GM20431 (cell line): ENCODE measurements around the gene RTN3.

Source experiments
- in situ Hi-C: fragments of 300-500 bp; cut with MseI, MboI; formaldehyde crosslinking; loops from one replicate; pipeline ENCODE4 v1.15.0; 2020; ENCODE audit warnings: low sequenced_read_pairs; ENCODE audit not compliant: unreplicated experiment

Gene RTN3

DNA sequence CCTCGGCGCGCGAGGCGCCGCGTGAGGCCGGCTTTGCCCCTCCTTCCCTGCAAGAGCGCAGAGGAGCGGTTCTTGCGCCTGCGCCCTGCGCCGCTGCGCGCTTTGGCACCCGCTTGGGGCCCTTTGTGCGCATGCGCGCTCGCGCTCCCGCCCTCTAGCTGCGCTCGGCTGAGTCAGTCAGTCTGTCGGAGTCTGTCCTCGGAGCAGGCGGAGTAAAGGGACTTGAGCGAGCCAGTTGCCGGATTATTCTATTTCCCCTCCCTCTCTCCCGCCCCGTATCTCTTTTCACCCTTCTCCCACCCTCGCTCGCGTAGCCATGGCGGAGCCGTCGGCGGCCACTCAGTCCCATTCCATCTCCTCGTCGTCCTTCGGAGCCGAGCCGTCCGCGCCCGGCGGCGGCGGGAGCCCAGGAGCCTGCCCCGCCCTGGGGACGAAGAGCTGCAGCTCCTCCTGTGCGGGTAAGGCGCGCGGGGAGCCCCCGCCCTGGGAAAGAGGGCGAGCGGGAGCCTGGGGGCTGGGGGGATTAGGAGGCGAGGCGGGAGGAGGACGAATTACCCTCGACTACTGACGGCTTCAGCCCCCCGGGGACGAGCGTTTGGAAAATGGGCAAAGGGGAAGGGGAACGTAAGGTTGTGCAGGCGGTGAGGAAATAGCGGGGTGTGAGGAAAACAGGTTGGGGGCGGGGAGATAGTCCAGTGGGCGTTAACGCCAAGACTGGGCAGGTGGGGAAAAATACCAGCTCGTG, at the start of gene RTN3:
RTN3 (plus strand) TSS at position 180 of the 745 bp plus-strand sequence; CDS start at position 317, 137 bp downstream.
- in situ Hi-C loops, result no loop called here

DNA sequence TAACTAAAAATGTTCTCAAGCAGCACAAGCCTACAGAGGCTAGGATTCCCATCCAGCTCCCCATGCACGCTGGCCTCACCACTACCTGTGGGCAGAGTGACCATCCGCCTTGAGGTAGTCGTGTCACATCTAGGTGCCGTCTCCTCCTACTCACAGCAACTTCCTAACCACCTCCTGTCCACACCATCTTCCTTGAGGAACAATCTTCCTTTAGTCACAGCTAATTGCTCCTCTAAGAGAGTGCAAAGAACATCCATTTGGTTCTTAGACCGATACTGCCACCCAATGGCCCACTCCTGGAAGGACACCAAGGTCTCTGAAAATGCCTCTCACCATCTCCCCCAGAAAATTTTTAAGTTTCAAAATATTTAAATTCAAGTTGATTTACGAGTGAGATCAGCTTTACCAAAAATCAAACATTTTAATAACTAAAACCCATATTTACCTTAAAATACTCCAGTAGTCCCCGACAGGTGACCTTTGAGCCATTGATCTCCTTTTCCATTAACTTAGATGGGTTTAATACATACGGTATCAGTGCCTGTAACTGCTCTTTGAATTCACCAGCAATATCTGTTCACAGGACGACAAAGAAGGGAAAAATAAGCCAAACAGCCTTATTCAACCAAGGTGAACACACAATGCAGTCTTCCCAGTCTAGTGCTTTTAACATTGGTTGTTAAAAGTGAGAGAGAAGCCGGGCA, 45.4 kb upstream of the RTN3 start:
- in situ Hi-C loops, result loop anchor here (10.0 kb wide), 1 partner anchor 161 kb away; no protein-coding TSS in a partner anchor

- in situ Hi-C loops, result loop anchor here (10.0 kb wide), 1 partner anchor 164 kb away; no protein-coding TSS in a partner anchor
Measured at GRCh38 chr11:63638436-63638835, 42.9 kb upstream of the RTN3 start.

DNA sequence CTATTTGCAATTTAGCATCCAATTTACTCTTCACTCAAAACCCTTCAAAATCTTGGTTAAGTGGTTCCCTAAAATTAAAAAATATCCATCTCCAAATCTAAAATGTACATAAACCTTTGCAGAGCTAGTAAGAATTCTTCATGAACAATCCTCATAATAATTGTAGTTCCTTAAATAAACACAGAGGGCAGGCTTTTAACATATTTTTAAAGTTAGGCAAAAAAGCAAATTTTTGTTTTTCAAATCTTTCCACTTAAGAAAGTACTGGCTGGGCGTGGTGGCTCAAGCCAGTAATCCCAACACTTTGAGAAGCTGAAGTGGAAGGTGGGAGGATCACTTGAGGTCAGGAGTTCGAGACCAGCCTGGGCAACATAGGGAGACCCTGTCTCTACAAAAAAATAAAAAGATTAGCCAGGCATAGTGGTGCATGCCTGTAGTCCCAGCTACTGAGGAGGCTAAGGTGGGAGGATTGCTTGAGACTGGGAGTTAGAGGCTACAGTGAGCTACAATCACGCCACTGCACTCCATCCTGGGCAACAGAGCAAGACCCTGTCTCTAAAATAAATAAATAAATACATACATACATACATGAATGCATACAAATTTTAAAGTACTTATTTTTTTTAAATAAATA, 42.0 kb upstream of the RTN3 start:
- in situ Hi-C loops, result loop anchor here (10.0 kb wide), 1 partner anchor 165 kb away; no protein-coding TSS in a partner anchor

- in situ Hi-C loops, result no loop called here
Measured at GRCh38 chr11:63641727-63642126, 39.6 kb upstream of the RTN3 start.

DNA sequence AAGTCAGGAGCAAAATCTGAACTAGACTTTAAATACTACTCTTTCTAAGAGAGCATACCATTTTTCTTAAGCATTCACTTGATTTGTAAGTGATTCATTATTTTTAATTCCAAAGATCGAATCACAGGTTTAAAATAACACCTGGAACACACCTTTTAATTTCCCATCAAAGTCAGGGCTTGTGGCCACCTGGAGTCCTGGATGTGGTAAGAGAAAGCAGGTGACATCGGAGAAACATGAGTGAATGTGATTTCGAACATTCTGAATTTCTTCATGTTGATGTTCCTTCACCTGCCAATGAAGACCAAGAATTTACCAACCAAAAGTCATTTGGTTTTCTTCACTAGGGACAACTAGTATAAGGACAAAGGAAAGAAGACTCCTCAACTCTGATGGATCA, 38.1 kb upstream of the RTN3 start:
- in situ Hi-C loops, result no loop called here

DNA sequence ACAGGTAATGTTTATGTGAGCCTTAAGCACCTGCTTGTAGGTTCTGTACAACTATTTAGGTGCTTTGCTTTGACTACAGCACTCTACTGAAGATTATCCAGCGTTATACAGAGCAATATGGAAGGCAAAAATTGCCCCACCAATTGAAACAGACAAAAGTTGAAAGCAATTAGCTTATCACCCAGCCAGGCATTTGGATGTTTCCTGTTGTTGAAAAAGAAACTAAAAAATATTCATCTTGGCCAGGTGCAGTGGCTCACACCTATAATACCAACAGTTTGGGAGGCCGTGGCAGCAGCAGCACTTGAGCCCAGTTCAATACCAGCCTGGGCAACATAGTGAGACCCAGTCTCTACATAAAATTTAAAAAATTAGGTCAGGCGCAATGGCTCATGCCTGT, 28.6 kb upstream of the RTN3 start:
- in situ Hi-C loops, result no loop called here

DNA sequence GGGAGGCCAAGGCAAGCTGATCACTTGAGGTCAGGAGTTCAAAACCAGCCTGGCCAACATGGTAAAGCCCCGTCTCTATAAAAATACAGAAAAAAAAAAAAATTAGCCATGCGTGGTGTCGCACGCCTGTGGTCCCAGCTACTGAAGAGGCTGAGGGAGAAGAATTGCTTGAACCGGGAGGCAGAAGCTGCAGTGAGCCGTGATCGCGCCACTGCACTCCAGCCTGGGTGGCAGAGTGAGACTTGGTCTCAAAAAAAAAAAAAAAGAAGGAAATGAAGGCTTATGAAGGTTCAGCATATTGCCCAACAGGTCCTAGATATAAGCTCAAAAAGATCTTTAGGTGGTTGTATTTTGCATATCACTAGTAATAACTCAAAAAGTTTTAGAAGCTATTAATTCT, 20.3 kb upstream of the RTN3 start:
- in situ Hi-C loops, result no loop called here

DNA sequence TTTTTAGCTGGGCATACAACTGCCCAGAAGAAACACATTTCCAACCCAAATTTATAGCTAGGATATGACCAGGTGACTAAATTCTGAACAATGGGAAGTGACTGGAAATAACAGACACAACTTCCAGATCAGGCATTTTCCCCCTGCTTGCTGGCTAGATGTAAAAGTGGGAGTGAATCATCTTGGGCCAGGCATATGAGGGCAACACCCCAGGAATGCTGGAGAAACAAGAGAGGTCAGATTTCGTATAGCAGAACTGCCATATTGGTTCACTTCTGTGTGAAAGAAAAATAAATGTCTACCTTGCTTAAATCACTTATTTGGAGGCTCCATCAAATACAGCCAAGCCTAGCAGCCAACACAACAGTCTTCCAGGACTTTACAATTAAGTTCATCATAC, 17.5 kb upstream of the RTN3 start:
- in situ Hi-C loops, result no loop called here

- in situ Hi-C loops, result no loop called here
Measured at GRCh38 chr11:63666874-63667273, 14.4 kb upstream of the RTN3 start.

GRCh38 chr11:63667995-63668795, 13.1 kb upstream of the RTN3 start:
- in situ Hi-C loops, result no loop called here

DNA sequence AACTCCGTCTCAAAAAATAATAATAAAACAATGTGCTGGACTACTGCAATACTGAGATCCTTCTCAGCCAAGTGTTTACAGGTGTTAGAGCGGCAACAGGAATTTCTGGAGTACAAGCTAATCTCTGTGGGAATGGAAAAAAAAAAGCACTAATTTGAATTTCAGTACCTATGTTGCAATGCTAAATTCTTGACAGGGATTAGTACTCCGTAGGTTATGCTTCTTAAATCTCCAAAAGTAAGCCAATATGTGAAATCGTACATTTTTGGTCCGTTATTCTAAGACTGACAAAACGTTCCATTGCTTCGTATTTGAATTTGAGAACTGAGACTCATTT, 11.2 kb upstream of the RTN3 start:
- in situ Hi-C loops, result no loop called here

GRCh38 chr11:63670433-63671321, 10.6 kb upstream of the RTN3 start:
- in situ Hi-C loops, result no loop called here

- in situ Hi-C loops, result no loop called here
Measured at GRCh38 chr11:63671322-63672155, 9.8 kb upstream of the RTN3 start, which contains the start of gene ATL3. Gene ATL3, minus strand, starts transcription at chr11:63671376. Its CDS starts 41 bp downstream, at chr11:63671335.

DNA sequence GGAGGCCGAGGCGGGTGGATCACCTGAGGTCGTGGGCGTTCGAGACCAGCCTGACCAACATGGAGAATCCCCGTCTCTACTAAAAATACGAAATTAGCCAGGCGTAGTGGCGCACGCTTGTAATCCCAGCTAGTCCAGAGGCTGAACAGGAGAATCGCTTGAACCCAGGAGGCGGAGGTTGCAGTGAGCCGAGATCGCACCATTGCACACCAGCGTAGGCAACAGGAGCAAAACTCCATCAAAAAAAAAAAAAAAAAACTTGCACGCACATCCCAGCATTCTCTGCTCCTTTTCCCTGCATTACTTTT, 9.2 kb upstream of the RTN3 start:
- in situ Hi-C loops, result no loop called here

GRCh38 chr11:63672936-63673539, 8.3 kb upstream of the RTN3 start:
- in situ Hi-C loops, result no loop called here

- in situ Hi-C loops, result no loop called here
Measured at GRCh38 chr11:63673579-63673978, 7.7 kb upstream of the RTN3 start.

DNA sequence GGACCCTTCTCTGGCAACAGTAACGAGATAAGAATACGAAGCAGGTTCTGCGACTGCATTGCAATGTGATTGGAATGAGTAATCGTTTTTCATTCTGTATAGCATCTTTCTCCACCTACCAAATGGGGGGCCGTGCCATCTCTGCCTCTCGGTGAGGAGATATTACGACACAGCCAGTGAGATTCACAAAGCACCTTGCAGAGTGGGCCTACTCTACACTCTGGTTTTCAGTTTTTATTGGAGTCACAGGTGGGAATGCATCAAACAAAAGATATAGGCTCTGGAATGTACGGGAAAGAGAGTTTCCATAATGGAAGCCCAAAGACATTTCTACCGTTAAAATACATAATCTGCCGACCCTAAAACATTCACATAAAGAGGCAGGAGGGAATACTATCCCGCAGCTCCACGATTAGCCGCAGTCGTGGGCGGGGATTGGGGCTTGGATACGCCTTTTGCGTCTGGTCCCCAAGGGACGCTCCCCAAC, 423 bp upstream of the RTN3 start:
- in situ Hi-C loops, result no loop called here
